ENCODE measurements around the gene PRND. TPM values are rescaled to one million over a fixed set of nuclear protein-coding genes. Genes with fewer than 3 reads are reported as not detected.
A peak's percentile ranks its signal among the peaks of the same experiment; 100 is the strongest.

The PRND gene
- total and polyA plus RNA-seq, 11 donors, result 0.06 to 0.45 (median 0.25) TPM; not detected in 7

GRCh38 chr20:4717816-4718570 is 3.7 kb upstream of the PRND start:
- H3K4me3 ChIP-seq, result no peak overlapping the region
- H3K36me3 ChIP-seq, result no peaks in the 10 kb centered on the region
- intact Hi-C loops (cut with DNase I), result no loop called here
- 79 to 81% (median 80%) methylated on average over 12 of the region's 12 CpGs for WGBS, 4 donors
- peaks cover 0 to 5% (median 0%) of the 10 kb centered on the region in 12 donors for H3K9me3 ChIP-seq
- no peak for TF ChIP-seq POLR2A (IDR thresholded peaks at IDR 0.05)
- TF ChIP-seq CTCF (IDR thresholded peaks at IDR 0.05), result no peak
- no peaks in the 10 kb centered on the region for H3K27me3 ChIP-seq
- H3K4me1 ChIP-seq, result peaks cover 0 to 19% (median 5%) of the 10 kb centered on the region in 12 donors
- no peak overlapping the region for H3K27ac ChIP-seq
- DNase-seq (no peak), ATAC-seq (no peak)

GRCh38 chr20:4719190-4719589 is 2.5 kb upstream of the PRND start:
- WGBS, 4 donors, result 93 to 98% (median 94%) methylated on average over 2 of the region's 2 CpGs
- H3K4me3 ChIP-seq, result no peak overlapping the region
- no peaks in the 10 kb centered on the region for H3K36me3 ChIP-seq
- no peak for ATAC-seq
- intact Hi-C loops (cut with DNase I), result no loop called here
- peaks cover 0 to 5% (median 0%) of the 10 kb centered on the region in 12 donors for H3K9me3 ChIP-seq
- H3K27ac ChIP-seq, result peak overlapping the region in 2 of 12 donors; percentile 70 to 90
- no peak for TF ChIP-seq CTCF (IDR thresholded peaks at IDR 0.05)
- no peak for TF ChIP-seq POLR2A (IDR thresholded peaks at IDR 0.05)
- DNase-seq, result no peak
- H3K4me1 ChIP-seq, result peaks cover 0 to 19% (median 5%) of the 10 kb centered on the region in 12 donors
- H3K27me3 ChIP-seq, result no peaks in the 10 kb centered on the region

- 21 to 27% (median 26%) methylated on average over 18 of the region's 18 CpGs for WGBS, 4 donors
- H3K4me3 ChIP-seq, result peak overlapping the region in 1 of 12 donors; percentile 15
Measured at GRCh38 chr20:4720041-4720976, 1.4 kb upstream of the PRND start.

More at GRCh38 chr20:4720041-4720976, 1.4 kb upstream of the PRND start:
- Histone ChIP-seq H3K27me3 (no peaks in the 10 kb centered on the region), H3K9me3 (peaks cover 0 to 5% (median 0%) of the 10 kb centered on the region in 12 donors), H3K27ac (peak overlapping the region; percentile 27 to 90 (median 48)), H3K4me1 (peaks cover 0 to 19% (median 5%) of the 10 kb centered on the region in 12 donors), H3K36me3 (no peaks in the 10 kb centered on the region)
- intact Hi-C loops (cut with DNase I), result loop anchor here (1.0 to 10.0 kb wide), 5 partner anchors 112 to 616 kb away; no protein-coding TSS in a partner anchor
- no peak for TF ChIP-seq POLR2A (IDR thresholded peaks at IDR 0.05)
- TF ChIP-seq CTCF (IDR thresholded peaks at IDR 0.05), result peak; percentile 40 to 84 (median 73)
- ATAC-seq, result peak; percentile 80 to 90 (median 85)
- peak; percentile 65 to 84 (median 79) for DNase-seq
